Activated T-cell treated with anti-CD3 and anti-CD28 coated beads for 24 hours (primary cell): Measurements from ENCODE around the gene FOXRED1.

ENCODE experiments used
- DNase-seq: peaks from one replicate; pipeline ENCODE4 v3.0.0-alpha.2; 2020; ENCODE audit warnings: low read depth

The FOXRED1 gene

DNA sequence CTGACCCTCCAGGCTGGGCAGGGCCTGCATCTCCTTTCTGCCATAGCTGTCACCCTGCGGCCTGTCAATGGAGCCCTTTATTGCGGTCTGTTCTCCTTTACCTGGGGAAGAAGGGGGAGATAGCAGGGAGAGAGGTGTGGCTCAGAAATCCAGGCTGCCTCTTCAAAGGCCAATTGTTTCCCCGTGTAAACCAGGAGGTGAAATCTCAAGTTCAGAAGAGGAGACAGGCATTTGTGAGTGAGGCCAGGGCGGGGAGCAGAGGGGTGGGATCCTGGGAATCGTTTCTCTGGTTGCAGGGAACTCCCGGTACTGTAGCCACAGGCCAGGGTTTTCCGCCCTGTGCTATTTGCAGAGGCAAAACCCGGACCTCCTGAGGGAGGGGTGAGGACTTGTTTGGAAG lies 44.0 kb downstream of the FOXRED1 start:
- no peak for DNase-seq

DNA sequence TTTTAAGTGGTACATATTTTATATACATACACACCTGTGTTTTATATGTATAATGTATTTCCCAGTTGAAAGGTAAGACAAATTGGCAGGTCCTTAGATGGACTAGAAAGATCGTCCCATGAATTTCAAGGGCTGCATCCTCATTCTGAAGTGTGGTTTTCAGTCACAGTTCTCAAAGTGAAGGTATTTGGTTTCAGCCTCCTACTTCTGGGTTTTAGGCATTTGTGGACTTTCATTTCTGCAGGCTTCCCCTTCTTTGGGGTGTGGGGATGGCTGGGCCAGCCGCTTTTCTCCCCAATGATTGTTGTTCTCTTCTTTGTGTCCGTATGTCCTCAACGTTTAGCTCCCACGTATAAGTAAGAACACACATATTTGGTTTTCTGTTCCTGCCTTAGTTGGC lies 44.9 kb downstream of the FOXRED1 start:
- no peak for DNase-seq

GRCh38 chr11:126317432-126317755 lies 48.4 kb downstream of the FOXRED1 start:
- DNase-seq, result no peak

DNA sequence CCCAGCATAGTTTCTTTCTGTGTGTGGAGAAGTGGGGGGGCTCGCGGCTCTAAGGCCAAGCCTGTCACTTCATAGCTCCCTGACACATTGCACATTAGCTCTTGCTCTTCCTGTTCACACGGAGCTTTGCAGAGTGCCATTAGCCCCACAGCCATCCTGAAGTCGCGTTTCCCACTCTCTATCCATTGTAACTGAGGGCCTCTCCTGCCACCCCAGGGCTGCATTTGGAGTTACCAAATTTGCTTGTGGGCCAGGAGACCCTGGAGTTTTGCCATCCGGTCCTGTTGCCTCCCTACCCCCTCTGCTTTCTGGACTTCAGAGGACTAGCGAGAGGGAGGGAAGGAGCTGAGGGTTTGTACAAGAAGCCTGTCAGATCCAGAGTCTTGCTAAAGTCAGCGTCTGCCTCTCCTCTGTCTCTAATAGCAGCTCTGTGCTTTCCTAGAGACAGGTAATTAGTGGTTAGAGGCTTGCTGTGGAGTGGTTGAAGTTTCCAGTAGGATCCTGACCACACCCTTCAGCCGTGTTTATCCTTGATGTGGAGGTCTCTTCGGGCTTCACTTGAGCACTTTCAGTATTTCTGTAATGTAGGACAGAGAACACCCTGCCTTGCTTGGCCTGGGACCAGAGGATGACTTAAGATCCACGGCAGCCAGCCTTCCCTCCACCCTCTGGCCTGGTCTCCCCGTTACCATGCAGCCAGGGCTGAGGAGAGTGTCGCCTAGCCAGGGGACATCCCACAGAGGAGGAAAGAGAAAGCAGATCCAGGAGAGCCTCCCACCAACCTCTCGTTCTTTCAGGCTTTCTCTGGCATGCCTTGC lies 49.0 kb downstream of the FOXRED1 start:
- DNase-seq, result no peak

DNA sequence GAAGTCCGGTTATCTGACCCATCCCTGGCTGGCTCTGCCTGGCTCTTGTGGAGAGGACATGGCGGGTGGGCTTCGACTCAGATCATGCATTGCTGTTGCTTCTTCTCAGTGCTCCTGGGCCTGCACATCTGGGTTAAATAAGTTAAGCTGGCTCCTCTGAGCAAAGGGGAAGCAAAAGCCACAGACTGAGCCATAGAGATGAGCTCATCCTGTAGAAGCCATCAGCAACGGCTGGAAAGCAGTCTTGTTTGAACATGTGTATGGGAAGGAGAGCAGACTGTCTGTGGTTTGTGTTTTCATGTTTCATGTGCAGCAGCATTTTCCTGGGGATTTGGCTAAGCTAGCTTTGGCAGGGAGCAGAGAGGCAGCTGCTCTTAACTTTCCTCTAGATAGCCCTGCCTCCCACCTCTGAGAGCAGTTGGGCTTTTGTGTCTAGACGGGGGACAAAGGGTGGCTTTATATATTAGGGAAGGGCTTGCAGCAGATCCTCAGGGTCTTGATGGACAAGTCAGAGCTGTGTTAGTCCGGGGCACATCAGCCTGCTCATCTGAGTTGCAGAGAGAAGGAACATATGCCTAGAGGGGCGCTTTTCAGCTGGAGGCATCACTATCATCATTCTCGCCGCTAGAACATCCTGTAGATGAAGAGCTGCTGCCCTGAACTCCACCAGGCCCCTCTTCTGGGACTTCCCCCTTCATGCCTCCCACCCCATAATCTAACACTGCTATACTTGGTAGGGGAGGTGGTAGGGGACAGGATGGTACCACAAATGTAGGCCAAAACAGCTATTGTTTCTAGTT lies 49.8 kb downstream of the FOXRED1 start:
- DNase-seq, result no peak

DNA sequence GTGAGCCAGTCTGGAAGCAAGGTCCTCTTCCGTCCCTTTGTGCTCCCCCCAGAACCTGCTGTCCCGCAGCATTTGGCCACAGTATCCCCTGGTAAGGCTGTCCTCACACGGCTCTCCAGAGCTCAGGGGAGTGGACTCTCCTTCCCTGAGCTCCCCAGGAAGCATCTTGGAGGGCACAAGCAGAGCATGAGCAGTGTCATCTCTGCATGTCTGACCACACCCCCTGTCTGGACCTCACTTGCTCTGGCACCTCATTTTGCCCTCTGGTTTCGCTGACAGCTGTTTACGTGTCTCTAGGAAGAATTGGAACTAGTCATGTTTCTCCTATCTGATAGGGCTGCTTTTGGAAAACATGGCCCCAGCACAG lies 50.4 kb downstream of the FOXRED1 start:
- no peak for DNase-seq

DNA sequence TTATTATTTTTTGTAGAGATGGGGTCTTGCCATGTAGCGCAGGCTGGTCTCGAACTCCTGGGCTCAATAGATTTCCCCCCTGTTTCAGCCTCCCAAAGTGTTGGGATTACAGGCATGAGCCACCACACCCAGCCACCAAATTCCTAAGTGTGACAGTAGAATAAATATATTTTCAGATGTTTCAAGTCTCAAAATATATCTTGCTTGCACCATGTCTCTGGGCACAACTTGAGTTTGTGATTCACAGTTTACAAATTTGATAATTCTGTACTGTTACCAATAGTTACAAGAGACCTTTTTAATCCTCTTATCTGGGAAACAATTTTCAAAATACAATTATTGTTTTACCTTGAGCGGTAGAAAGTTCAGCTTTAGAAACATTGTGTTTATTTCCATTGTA lies 54.0 kb downstream of the FOXRED1 start:
- DNase-seq, result no peak

GRCh38 chr11:126327281-126328000 lies 58.5 kb downstream of the FOXRED1 start:
- no peak for DNase-seq
